CD4-positive, alpha-beta T cell treated with Interleukin-6 at 100 ng/mL for 8 hours (primary cell): ENCODE data around the gene VPS26C.
"Not testable (repeated sequence)": the region's sequence is repeated elsewhere in the genome, so short reads cannot be mapped to it uniquely, and the experiment has no call there.

ENCODE experiments used
- DNase-seq: peaks from one replicate; pipeline ENCODE4 v3.0.0-alpha.2; 2020; ENCODE audit warnings: mixed read lengths, low spot score

VPS26C gene

DNA sequence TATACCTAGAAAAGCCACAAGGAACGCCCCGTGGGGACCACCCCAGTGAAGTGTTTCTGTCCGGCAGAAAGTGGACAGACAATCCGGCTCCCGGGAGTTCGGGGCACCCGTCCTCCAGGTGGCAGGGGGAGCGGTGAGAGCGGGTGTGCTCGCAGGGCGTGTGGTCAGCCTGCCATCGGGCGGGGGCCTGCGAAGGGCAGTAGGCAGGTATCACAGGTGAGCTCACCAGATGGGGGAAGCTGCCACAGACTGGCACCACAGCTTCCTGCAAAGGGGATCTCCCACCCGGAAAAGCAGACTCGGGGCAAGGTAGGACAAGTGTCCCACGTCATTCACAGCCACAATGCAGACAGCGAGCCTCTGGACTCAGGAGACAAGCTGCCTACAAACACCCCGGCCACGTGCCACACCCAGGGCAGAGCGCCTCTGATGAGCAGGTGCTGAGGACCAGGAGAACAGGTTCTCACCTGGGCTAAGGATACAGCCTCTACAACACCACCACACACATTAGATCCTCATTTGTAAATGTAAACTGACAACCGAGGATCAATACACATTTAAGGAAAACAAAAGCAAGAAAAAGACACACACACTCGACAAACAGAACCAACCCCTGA lies 36.4 kb downstream of the VPS26C start:
- no peak for DNase-seq

DNA sequence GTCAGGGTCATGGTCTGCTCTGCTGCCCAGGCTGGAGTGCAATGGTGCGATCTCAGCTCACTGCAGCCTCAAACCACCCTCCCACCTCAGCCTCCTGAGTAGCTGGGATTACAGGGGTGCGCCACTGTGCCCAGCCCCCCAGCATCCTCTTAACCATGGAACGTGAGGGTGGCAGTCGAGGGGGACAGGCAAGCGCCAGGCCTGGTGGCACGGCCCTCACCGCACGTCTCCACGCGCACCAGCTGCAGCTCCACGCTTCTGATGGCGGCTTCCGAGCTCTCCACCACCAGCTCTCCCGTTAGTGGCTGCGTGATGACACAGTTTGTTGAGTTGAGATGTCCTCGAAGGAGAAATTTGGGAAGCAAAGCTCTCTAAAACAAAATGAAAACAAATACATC lies 39.1 kb downstream of the VPS26C start:
- no peak for DNase-seq

DNA sequence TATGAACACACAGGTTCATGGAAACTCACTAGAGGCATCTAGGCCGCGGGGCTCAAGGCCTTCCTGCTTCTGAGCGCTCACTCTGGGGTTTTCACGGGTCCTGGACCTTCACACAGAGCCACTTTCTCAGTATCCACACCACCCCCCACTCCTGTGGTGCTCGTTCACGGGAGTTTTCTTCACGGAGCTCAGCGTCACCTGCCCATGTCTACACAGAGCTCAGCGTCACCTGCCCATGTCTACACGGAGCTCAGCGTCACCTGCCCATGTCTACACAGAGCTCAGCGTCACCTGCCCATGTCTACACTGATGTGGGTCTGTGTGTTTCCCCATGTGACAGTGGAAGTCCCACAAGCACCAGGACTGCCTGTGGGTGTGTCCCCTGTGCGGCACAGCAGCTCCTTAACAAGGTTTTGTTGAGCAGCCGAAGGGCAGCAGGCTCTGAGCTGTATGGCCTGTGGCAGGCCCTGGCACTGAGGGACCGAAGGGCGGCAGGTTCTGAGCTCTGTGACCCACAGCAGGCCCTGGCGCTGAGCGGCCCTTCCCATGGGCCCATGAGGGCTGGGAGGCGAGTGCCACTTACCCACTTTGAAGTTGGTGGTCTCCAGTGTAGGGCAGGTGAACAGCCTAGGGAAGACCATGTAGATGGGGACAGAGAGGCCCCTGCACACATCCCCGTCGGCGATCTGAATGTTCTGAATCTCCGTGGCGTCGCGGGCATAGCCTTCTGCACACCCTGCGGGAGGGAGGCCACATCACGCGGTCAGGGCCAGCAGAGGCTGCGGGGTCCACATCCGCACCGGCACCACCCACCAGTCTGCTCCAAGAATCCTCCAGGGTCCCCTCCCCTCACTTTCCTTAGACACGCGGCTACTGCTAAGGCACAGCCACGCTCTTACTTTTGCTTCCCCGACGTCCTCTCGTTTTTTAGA lies 39.8 kb downstream of the VPS26C start:
- no peak for DNase-seq

DNA sequence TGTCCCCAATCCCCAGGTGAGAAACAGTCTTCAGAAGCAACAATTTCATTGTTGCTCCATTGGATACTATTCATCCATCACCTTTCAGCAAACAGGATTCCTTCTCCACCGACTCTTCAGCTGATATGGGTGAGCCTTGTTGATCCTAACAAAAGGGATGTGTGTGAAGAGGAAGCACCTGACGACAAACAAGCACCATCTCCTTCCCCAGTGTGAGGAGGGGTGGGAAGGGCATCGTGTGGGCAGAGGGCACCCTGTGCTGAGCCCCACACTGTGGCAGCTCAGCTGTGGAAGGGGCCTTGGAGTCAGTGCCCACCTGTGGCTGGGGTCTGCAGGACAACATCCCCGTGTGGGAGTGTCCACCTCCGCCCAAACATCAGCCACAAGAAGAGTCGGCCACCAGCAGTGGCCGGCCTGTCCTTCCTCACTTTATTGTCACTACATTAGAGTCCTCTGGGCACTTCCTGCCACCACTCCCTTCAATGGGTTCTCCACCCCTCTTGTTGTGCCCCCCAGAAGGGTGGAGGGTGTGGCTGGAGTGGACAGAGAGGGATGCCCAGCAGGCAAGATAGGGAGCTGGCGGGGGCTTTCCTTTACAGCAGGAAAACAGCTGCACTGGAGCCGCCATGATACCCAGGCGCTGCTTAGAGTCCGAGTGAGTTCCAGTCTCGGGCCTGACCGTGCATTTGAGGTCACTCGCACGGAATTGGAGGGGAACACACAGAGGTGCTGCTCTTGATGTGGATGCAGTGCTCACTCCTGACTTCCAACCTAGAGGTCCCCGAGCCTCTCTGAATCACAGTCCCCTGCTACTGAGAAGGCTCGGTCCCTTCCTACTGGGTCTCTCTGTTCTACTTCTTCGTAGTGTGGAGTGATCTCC lies 40.9 kb downstream of the VPS26C start:
- no peak for DNase-seq

DNA sequence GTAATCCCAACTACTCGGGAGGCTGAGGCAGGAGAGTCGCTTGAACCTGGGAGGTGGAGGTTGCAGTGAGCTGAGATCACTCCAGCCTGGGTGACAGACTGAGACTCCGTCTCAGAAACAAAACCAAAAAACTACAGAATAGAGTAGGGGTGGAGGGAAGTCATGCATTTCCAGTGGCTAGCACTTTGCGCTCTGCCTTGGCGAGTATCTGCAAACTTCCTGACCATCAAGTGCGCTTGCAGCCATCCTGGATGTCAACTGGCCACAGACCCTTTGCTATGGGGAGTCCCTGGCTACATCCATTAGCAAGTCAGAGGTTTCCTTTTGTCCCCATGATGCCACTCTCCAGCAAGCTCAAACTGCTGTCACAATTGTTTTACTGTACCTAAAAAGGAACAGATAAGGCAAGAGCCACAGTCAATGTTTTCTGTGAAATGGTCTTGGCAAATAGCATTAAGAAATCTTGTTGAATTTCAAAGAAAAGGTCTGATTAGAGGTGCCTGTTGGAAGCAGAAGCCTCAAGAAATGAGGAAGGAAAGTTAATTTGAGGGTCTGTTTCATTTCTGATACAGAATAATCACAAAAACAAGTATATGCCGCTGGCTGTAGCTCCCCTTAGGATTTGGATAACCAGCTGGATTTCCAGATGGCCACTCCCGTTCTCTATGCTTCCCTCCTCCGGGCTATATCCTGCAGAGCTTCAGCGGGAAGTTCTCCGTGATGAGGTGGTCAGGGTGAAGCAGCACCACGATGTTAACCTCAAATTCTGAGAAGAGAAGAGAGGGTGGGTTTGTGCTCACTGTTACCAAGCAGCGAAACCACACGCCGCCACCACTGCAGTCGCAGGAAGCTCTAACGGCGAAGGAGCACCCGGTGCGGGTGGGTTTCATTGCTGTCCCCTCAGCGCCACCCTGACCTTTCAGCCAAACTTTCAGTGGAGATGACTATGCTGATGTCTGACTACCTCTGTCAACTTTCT lies 42.0 kb downstream of the VPS26C start:
- peak; percentile 30 for DNase-seq

DNA sequence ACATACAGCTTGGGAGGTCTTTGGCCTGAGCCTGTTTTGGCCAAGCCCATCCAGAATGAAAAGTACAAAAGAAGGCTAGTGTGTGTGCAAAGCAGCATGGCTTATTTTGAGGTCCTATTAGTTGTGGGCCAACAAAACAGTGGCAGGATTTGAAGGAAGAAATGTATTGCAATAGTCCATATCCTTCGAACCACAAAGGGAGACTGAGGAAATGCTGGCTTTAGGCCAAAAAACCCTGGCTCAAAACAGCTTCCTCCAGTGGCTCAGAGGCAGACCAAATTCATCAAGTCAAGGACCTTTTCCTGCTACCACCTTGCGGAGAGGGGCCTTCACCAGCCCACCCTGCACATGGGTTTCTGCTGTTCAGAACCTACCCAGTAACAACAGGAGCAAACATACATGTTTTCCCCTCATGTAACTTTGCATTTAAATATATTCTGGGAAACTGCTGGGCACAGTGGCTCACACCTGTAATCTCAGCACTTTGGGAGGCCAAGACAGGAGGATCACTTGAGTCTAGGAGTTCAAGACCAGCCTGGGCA lies 43.3 kb downstream of the VPS26C start:
- DNase-seq = no peak

DNA sequence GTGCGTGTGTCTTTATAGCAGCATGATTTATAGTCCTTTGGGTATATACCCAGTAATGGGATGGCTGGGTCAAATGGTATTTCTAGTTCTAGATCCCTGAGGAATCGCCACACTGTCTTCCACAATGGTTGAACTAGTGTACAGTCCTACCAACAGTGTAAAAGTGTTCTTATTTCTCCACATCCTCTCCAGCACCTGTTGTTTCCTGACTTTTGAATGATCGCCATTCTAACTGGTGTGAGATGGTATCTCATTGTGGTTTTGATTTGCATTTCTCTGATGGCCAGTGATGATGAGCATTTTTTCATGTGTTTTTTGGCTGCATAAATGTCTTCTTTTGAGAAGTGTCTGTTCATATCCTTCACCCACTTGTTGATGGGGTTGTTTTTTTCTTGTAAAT lies 44.9 kb downstream of the VPS26C start:
- not testable (repeated sequence) for DNase-seq

DNA sequence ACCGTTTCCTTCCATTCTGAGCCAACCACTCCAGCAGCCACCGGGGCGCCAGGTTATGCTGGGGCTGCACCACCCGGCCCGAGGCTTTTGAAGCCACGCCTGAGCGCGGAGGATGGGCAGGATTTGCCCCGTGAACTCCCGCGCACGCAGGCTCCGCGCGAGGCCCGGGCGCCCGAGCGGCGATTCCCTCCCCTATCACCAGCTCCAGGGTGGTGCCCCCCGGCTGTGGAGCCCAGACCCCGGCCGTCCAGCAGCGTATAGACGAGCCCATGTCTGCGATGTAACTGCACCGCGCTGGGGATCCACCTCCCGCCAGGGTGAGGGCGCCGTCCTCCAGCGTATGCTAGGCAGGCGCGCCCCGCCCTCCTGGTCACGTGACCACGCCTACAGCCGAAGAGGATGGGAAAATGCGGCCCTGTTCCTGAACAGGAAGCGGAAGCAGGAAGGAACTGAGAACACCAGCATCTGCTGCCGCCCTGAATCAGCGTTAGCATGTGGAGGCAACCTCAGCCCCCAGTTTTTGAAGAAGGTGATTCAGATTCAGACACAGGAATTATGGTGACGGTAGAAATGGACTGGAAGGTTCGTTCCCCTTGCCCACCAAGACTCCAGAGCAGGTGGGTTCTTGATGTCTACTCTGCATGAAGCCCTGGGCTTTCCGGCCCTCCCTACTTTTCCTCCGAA lies 46.0 kb downstream of the VPS26C start:
- peak; percentile 93 for DNase-seq

DNA sequence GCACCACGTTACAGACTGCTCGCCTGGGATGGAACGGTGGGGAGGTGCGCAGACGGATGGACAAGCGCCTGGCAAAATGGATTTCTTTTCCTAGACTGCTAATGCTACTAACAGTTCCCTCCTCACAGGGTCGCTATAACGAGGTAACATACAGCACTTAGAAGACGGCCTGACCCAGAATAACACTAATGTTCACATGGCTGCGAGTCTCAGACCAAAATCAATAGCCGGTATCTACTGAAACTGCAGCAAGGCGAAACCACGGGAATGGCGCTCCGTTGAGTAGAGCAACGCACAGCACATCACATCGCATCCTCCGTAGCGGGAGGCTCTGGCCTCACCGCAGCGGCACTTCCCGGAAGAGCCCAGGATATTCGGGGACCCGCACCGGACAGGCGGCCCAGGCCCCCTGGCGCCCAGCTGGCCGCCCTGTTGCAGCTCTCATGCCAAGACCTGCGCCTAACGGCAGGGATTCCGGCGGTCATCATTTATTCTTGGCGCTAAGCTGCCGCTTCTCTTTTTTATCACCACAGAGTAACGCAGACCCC lies 46.6 kb downstream of the VPS26C start:
- DNase-seq = peak; percentile 34

DNA sequence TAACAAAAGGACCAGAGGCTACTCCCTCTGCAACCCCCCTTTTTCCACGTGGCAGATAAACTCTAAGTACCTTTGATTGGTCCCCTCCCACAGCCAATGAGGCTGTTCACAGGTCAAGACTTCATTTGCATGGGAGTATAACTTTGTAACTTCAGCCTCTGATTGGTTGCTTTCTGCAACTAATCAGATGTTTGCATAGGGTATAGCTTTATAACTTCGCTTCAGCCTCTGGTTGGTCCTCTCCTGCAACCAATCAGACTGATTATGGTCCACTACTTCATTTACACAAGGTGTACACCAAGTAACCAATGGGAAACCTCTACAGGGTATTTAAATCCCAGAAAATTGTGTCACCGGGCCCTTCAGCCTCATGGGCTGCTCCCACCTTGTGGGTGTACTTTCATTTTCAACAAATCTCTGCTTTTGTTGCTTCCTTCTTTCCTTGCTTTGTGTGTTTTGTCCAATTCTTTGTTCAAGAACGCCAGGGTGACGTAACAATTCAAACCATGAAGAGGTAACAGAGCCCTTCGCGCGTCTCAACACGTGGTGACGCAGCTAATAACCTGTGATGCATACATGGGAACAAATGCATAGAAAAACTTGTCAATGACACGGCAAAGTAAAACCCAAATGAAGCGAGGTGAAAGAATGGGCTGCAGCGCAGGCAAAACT lies 47.2 kb downstream of the VPS26C start:
- DNase-seq = no peak

DNA sequence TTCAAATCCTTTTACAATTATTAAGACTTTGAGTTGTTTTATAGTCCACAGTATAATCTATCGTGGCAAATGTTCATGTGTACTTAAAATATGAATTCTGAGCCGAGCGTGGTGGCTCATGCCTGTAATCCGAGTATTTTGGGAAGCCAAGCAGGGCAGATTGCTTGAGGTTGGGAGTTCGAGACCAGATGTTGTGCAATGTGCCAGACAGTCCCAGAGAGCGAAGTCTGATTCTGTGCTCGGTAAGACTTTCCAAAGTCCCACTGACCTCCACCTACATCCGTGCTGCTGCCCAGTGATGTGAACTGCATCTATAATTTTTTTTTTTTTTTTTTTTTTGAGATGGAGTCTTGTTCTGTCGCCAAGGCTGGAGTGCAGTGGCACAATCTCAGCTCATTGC lies 52.2 kb downstream of the VPS26C start:
- DNase-seq = no peak

DNA sequence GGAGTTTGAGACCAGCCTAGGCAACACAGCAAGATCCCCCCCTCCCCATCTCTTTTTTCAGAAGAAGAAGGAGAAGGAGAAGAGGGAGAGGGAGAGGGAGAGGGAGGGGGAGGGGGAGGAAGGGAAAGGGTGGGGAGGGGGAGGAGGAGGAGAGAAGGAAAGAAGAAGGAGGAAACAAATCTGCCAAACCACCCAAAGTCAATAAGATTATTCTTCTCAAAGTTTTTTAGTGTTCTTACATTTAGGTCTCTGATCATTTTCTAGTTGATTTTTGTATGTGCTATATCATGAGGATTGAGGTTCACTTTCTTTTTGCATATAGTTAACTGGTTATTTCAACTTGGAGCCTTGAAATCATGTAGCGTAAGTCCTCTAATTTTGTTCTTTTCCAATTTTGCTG lies 56.3 kb downstream of the VPS26C start:
- no peak for DNase-seq

DNA sequence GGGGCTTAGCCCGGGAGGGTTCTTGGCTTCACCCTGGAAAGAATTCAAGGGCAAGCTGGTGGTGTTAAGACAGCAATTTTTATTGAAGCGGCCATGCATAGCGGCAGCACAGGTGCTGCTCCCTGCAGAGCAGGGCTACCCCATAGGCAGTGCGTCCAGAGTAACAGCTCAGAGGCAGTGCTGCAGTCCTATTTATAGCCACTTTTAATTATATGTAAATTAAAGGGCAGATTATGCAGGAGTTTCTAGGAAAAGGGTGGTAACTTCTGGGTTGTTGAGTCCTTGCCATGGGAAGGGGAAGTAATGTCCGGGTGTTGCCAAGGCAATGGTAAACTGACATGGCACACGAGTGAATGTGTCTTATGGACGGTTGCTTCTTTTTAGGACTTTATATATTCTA lies 57.0 kb downstream of the VPS26C start:
- no peak for DNase-seq

DNA sequence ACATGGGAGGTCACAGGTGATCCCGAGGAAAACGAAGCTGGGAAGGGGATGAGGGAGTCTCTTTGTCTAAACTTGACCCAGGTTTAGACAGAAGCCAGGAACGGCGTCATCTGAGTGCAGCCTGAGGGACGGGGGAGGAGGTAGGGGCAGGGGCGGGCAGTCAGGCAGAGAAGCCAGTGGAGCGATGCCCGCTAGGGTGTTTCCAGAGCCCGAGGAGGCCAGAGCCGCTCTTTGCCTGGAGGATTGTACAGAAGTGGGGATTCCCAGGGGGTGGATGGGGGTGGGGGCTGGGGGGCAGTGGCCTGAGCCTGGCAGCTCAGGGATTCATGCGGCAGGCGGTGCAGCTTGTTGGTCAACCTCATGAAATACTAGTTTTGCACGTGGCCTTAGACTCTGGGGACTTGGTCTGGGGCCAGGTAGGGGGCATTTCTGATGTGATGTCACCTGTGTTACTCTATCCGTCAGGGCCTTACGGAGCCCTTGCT lies 58.4 kb downstream of the VPS26C start:
- no peak for DNase-seq

DNA sequence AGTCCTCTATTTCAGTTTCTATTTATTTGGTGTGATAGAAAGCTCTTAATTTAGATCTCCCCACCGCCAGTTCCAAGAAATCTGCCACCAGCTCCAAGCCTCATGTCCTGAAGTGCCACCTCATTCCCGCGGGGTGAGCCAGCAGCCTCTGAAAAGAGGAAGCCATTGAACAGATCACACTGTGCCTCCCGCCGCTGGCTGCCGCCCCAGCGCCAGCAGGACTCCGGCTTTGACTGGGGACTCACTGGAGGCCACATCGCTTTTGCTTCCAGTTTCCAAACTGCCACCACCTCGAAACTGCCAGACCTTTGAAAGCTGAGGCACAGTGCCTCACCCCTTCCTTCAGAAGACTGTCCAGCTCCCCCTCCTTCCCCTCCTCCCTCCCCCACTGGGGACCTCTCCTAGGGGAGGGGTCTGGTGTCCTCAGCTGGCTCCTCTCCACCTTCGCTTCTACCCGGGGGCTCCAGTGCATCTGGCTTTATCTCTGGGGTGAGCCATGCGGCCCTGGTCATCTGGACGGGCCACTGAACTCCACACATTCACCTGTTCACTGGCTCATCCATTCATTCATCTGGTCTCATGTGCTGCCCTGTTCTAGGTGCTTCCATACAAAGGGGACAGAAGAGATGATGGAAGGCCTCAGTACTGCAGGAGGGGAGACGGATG lies 58.9 kb downstream of the VPS26C start:
- DNase-seq = no peak

DNA sequence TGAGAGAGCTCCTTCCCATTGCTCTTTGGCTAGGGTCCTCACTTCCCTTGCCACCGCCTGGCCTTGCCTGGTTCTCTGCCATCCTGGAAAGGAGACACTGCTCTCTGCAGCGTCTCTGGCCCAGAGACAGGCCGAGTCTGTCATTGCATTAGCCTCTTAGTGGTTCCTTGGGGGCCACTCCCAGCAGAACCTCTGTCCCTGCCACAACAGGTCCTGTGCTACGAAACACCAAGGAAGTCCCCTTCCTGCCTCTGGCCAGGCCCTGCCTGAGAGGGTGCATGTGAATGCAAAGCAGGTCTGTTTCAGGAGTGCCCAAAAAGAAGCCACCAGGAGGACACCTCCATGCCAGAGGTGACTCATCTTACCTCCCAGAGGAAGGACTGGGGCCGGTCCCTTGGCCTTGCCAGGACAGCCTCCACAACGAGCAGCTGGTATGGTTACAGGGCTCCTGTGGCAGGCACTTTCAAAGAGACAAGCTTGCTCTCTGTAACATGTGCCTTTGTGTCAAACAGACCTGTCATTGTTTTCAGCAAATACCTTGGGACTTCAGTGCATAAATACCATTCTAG lies 59.6 kb downstream of the VPS26C start:
- DNase-seq = no peak

DNA sequence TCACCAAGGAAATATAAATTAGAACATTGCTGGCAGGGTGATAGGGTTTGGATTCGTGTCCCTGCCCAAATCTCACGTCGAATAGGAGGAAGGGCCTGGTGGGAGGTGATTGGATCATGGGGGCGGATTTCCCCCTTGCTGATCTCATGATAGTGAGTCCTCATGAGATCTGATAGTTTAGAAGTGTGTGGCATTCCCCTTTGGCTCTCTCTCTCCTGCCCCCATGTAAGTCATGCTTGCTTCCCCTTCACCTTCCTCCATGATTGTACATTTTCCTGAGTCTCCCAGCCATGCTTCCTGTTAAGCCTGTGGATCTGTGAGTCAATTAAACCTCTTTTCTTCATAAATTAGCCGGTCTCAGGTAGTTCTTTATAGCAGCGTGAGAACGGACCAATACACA lies 60.6 kb downstream of the VPS26C start:
- DNase-seq = no peak

DNA sequence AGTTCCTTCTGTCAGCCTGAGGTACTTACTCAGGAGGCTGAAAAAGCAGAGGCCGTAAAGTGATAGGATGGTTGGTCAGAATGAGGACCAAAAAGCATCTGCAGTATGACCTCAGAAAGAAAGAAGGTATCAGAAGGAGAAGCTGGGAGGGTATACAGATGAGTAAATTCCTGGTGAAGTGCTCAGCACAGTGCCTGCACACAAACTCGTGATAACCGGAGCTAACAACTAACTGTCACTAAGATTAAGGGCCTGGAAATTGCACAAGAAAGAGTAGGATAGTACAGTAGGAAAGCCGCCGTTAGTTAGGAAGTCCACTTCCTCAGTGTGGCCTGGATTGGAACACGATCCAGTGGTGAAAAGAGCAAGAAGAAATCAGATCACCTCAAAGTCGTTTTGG lies 62.6 kb downstream of the VPS26C start:
- no peak for DNase-seq
